ENCODE results near the gene PFDN5.

DNA sequence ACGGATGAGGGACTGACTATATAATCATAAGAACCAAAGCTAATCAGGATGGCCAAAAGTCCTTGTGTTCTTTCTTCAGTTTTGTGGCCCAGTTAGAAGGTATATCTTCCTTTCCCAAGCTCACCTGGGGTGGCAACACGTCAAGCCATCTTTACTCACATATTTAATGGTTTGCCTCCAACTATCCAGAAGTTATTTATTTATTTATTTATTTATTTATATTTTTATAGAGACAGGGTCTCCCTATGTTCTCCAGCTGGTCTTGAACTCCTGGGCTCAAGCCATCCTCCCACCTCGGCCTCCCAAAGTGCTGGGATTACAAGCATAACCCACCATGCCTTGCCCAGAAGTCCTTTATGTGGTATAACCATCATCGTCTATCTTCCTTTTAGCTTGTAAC lies 52.6 kb downstream of the PFDN5 start:
- TF ChIP-seq EZH2 (IDR thresholded peaks at IDR 0.05; ENCODE audit: low read depth, unreplicated experiment) (no peak), ZNF331 (CRISPR knock-in tag; IDR thresholded peaks at IDR 0.05; ENCODE audit: low read depth) (no peak), CTCF (conservative IDR thresholded peaks at IDR 0.05; ENCODE audit: low read depth in 2 of 2) (no peak), ZNF114 (CRISPR knock-in tag; IDR thresholded peaks at IDR 0.05) (no peak), CREB1 (CRISPR knock-in tag; IDR thresholded peaks at IDR 0.05; ENCODE audit: low read depth) (no peak), POLR2AphosphoS5 (IDR thresholded peaks at IDR 0.05; ENCODE audit: low read depth) (no peak), REST (IDR thresholded peaks at IDR 0.05; ENCODE audit: unreplicated experiment) (no peak), EZH2phosphoT487 (IDR thresholded peaks at IDR 0.05; ENCODE audit: unreplicated experiment) (no peak), NANOG (IDR thresholded peaks at IDR 0.05; ENCODE audit: borderline replicate concordance) (no peak)
- TF ChIP-seq, protein P1, sequence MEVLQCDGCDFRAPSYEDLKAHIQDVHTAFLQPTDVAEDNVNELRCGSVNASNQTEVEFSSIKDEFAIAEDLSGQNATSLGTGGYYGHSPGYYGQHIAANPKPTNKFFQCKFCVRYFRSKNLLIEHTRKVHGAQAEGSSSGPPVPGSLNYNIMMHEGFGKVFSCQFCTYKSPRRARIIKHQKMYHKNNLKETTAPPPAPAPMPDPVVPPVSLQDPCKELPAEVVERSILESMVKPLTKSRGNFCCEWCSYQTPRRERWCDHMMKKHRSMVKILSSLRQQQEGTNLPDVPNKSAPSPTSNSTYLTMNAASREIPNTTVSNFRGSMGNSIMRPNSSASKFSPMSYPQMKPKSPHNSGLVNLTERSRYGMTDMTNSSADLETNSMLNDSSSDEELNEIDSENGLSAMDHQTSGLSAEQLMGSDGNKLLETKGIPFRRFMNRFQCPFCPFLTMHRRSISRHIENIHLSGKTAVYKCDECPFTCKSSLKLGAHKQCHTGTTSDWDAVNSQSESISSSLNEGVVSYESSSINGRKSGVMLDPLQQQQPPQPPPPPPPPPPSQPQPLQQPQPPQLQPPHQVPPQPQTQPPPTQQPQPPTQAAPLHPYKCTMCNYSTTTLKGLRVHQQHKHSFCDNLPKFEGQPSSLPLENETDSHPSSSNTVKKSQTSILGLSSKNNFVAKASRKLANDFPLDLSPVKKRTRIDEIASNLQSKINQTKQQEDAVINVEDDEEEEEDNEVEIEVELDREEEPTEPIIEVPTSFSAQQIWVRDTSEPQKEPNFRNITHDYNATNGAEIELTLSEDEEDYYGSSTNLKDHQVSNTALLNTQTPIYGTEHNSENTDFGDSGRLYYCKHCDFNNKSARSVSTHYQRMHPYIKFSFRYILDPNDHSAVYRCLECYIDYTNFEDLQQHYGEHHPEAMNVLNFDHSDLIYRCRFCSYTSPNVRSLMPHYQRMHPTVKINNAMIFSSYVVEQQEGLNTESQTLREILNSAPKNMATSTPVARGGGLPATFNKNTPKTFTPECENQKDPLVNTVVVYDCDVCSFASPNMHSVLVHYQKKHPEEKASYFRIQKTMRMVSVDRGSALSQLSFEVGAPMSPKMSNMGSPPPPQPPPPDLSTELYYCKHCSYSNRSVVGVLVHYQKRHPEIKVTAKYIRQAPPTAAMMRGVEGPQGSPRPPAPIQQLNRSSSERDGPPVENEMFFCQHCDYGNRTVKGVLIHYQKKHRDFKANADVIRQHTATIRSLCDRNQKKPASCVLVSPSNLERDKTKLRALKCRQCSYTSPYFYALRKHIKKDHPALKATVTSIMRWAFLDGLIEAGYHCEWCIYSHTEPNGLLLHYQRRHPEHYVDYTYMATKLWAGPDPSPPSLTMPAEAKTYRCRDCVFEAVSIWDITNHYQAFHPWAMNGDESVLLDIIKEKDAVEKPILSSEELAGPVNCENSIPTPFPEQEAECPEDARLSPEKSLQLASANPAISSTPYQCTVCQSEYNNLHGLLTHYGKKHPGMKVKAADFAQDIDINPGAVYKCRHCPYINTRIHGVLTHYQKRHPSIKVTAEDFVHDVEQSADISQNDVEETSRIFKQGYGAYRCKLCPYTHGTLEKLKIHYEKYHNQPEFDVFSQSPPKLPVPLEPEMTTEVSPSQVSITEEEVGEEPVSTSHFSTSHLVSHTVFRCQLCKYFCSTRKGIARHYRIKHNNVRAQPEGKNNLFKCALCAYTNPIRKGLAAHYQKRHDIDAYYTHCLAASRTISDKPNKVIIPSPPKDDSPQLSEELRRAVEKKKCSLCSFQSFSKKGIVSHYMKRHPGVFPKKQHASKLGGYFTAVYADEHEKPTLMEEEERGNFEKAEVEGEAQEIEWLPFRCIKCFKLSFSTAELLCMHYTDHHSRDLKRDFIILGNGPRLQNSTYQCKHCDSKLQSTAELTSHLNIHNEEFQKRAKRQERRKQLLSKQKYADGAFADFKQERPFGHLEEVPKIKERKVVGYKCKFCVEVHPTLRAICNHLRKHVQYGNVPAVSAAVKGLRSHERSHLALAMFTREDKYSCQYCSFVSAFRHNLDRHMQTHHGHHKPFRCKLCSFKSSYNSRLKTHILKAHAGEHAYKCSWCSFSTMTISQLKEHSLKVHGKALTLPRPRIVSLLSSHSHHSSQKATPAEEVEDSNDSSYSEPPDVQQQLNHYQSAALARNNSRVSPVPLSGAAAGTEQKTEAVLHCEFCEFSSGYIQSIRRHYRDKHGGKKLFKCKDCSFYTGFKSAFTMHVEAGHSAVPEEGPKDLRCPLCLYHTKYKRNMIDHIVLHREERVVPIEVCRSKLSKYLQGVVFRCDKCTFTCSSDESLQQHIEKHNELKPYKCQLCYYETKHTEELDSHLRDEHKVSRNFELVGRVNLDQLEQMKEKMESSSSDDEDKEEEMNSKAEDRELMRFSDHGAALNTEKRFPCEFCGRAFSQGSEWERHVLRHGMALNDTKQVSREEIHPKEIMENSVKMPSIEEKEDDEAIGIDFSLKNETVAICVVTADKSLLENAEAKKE (CRISPR knock-in tag; IDR thresholded peaks at IDR 0.05), result no peak

All from GM23338 (cell line).